Measurements from ENCODE around the gene ZNF385A.
"Not testable (repeated sequence)": the region's sequence is repeated elsewhere in the genome, so short reads cannot be mapped to it uniquely, and the experiment has no call there.

The ZNF385A gene

GRCh38 chr12:54352891-54353874, 31.4 kb downstream of the ZNF385A start:
- peak; percentile 84 for DNase-seq

DNA sequence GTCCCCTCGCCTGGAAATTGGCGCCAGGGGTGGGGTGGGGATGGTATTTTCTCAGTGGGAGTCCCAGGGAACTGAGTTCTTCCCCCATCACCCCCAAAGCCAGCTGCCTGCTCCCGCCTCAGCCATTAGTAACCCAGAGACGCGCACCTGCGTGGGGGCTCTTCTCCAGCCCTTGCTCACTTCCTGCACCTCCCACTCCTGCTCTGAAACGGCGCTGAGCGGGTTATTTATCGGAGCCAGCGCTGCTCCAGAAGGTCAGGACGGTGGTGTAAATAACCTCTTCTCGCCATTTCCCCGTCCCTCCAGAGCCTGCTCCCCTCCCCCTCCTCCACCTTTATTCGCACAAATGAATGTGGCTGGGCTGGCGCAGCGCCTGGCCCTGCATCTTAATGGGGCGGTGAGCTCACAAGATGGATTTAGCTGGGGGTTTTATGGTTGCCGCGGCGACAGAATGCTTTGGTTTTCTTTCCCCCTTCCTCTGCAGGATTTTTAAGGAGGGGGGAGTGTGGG, 32.5 kb downstream of the ZNF385A start:
- DNase-seq: peak; percentile 89

DNA sequence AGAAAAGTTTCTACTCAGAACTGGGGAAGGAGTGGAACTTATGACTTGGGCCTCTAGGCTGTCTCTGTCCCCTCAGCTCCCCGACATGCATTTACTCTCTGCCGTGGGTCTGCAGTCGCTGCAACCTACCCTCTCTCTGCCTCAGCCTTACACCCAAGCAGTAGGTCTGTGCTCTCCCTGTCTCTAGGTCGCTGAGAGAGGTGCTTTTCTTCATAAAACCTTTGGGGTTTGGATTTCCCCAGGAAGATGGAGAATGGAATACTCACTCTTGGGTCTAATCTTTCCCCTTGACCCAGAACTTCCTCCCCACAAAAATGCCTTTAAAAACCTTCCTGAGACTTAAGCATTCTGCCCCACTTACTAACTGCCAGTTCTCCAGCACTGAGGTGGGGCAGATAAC, 33.2 kb downstream of the ZNF385A start:
- DNase-seq: no peak

- no peak for DNase-seq
These were observed 33.8 kb downstream of the ZNF385A start for GRCh38 chr12:54350743-54351142.

GRCh38 chr12:54349679-54350078, 34.9 kb downstream of the ZNF385A start:
- no peak for DNase-seq

GRCh38 chr12:54349036-54349435, 35.5 kb downstream of the ZNF385A start:
- DNase-seq: no peak

DNA sequence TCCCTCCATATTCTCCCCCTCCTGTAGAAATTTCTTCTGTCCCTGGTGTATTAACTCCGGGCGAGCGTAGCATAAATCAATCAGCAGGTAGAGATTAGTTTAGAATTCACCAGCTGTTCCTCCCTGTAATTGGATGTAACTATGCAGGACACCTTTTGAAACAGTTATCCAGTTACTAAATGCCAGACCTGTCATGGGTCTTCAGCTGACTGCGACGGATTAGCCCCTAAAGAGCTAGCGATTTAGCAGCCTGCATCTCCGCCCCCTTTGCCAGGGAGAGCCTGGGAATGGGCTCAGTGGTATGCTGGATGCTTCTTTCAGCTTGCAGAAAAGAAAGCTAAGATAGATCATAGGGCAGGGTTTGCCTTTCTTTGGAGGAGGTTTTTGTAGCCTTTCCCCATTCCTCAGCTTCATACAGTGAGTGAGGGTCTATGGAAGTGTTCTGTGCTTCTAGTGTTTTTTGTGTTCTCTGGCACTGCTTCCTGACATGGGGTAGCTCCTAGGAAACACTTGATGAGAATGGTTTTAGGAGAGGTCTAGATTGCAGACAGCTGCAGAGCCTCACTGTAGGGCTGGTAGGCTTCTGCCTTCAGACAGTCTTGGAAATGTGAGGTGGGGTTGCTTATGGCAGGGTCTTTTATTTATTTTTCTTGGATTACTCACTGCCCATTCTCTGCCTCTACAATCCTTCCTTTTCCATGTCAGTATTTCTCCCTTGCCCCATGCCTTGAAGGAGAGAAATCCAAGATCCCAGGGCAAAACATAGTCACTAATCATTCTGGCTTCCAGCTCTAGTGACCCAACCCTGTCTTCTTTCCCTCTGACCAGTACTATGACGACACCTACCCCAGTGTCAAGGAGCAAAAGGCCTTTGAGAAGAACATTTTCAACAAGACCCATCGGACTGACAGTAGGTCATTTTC, 42.9 kb downstream of the ZNF385A start:
- DNase-seq: no peak

GRCh38 chr12:54340846-54341245, 43.7 kb downstream of the ZNF385A start:
- no peak for DNase-seq

DNA sequence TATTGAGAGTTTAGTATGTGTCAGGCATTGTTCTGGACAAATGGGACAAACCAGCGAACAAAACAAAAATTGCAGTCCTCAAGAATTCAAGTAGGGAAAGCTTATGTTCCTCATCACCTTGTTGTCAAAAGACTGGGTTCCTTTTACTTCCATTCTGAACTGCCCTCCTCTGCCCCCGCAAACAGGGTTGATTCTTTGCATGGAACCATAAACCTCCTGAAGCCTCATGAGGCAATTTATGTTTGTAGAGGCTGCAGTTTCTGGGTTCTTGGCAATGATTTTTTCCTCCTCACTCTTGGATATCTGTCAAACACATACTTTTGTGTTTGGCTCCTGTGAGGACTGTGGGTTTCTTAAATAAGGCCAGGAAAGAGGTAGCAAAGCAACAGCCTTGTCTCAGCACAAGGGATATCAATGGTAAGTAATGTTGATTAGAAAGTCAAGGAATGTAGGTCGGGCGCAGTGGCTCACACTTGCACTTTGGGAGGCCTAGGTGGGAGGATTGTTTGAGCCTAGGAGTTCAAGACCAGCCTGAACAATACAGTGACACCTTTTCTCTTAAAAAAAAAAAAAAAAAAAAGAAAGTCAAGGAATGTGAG, 45.7 kb downstream of the ZNF385A start:
- DNase-seq: no peak

- DNase-seq: no peak
These were observed 46.5 kb downstream of the ZNF385A start for GRCh38 chr12:54337854-54338650.

GRCh38 chr12:54337280-54337842, 47.2 kb downstream of the ZNF385A start:
- peak; percentile 54 for DNase-seq

DNA sequence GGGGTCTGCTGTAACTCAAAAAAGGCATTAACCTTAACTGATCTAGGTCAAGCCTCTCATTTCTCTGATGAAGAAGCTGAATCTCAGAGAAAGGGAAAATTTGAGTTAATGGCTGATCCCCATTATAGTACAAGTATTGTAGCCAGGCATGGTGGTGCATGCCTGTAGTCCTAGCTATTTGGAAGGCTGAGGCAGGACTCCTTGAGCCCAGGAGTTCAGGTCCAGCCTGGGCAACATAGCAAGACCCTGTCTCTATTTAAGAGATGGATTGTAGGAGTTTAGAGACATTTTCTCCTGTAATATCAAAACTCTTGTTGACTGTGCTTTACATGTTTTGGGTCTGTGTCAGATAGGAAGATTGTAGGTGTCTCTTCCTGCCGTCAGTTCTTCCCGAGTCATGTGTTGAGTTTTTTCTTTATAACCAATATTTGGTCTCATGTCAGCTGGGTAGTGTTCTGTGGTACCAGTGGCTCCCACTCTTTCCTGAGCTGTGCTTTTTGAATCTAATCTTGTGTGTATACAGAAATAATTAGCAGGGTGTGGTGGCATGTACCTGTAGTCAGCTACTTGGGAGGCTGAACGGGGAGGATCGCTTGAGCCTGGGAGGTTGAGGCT, 51.0 kb downstream of the ZNF385A start:
- DNase-seq: no peak

- no peak for DNase-seq
These were observed 53.1 kb downstream of the ZNF385A start for GRCh38 chr12:54331461-54331860.

- no peak for DNase-seq
These were observed 54.1 kb downstream of the ZNF385A start for GRCh38 chr12:54330442-54330841.

GRCh38 chr12:54329759-54330158, 54.8 kb downstream of the ZNF385A start:
- no peak for DNase-seq

DNA sequence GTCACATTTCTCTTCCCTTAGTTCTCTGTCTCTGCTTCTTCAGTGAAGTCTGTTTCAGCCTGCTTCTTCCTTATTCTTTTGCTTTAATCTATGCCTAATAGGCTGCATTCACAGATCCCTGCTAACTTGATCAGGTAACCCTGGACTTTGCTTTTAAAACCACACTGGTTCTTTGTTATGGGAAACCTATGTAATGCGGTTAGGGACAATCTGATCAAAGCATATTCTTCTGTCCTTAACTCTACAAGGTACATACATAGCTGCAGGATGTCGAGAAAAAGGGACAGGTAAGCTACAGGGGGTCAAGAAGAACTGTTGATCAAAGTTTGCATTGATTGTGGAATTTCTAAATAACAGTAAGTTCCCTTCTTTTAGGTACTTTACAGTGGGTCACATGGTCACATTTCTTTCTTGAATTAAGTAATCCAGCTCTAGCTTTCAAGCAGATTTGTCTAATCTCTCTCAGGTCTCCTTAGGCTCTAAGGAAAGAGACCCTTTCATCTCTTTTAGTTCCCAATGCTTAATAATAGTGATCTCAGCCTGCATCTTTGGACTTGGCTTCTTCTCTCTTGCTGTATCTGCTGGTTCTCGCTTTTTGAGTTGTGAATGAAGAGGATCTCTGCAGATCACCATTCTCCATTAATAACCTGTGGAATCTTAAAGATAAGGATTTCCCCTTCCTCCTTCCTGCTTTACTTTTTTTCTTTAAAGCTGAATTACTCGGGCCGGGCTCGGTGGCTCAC, 55.8 kb downstream of the ZNF385A start:
- DNase-seq: no peak

GRCh38 chr12:54325442-54326109, 59.0 kb downstream of the ZNF385A start:
- DNase-seq: not testable (repeated sequence)

GRCh38 chr12:54324617-54325441, 59.7 kb downstream of the ZNF385A start, which contains the start of gene COPZ1:
TSS of gene COPZ1 (plus strand) at chr12:54325131. CDS start at chr12:54325164, 33 bp downstream.
- peak; percentile 99 for DNase-seq

- DNase-seq: no peak
These were observed 63.2 kb downstream of the ZNF385A start for GRCh38 chr12:54321363-54321762.
